ENCODE measurements around the gene RBFOX2.

The RBFOX2 gene

DNA sequence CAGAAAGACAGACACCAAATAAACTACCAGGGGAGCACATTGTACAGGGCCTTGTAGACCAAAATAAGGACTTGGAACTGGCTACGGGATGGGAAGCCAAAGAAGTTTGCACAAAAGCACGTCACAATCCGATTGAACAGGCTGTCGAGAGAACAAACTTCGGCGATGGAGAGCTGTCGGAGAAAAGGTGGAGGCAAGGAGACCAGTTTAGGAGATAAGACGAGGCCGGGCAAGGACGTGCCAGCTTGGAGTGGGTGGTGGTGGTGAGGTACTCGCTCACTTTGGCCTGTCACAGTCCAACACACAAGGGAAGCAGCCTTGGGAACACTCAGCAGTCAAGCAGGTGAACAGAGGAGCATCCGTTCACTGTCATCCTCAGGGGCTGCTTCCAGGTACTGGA lies 291.9 kb downstream of the RBFOX2 start:
- DNase-seq (ENCODE audit: low read depth in 2 of 2): no peak

DNA sequence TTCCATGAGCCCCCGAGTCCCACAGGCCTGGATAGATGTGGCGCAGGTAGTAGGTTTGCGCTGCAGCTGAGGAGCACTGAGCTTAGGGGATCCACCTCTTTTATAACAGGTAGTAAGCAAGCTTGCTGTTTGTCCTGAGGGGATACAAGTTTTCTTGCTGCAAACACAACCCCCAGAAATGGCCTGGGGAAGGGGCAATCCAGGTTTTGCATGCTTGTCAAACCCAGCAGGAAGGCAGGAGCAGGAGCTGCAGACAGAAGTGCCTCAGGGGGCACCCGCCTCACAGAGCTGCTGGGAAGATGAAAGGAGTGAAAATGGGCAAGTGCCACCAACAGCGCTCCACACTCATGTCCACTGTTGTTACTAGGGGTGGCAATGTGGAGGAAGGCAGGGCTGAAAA lies 292.5 kb downstream of the RBFOX2 start:
- no peak for DNase-seq (ENCODE audit: low read depth in 2 of 2)

DNA sequence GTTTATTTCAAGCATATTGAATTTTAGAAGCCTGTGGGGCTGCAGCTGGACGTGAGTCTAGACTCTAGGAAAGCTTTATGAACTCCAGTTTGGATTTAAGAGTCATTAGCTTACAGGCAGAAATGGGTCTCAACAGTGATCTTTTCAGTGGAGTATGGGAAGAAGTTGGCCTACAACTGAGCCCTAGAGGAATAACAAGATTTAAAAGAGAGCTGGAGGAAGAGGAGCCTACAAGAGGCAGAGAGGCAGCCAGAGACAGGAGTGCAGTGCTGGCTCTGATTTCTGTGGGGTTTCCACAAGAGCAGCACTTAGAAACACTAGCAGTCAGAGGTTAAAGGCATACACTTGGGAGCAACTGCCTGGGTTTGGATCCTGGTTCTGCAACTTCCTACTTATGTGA lies 293.1 kb downstream of the RBFOX2 start:
- no peak for DNase-seq (ENCODE audit: low read depth in 2 of 2)

DNA sequence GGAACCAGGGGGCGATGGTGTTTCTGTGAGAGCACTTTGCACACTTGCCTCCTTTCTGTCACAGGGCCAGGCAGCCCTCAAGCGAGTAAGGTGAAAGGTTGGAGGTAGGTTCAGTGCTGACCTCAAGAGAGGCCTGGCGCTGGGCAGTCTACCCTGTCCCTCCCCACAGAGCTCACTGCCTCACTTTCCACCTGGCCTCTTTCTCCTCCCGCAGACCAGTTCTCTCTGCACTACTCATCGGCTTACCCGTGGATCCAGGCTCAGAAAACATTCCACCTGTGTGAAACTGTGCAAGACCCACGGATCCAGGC lies 294.2 kb downstream of the RBFOX2 start:
- DNase-seq (ENCODE audit: low read depth in 2 of 2): no peak

DNA sequence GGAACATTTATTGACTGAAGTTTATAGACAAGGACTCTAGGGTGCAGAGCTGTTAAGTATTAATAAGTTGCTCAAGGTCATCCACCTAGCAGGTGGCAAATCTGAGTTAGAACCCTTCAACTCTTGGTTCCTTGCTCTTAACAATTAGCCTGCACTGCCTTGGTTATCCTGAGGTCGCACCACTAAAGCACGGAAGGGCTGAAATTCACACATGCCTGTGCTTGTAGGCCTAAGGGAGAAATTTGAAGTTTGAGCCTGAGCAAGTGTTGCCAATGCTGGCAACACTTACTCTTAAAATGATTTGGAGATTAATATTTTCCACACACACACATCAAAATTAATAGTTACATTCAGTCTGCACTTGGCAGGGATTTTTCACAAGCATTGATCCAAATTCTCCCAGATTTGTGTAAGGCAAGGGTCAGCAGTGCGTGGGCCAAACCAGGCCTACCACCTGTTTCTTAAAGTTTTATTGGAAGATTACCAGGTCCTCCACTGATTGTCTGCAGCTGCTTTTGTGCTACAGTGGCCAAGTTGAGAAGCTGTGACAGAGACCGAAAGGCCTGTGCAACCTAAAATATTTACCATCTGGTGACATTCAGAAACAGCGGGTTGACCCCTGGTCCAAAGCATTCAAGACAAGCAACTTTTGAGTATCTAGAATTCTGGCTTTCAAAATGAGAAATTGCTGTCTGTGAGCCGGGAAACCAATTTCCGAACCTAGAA lies 294.7 kb downstream of the RBFOX2 start:
- no peak for DNase-seq (ENCODE audit: low read depth in 2 of 2)

DNA sequence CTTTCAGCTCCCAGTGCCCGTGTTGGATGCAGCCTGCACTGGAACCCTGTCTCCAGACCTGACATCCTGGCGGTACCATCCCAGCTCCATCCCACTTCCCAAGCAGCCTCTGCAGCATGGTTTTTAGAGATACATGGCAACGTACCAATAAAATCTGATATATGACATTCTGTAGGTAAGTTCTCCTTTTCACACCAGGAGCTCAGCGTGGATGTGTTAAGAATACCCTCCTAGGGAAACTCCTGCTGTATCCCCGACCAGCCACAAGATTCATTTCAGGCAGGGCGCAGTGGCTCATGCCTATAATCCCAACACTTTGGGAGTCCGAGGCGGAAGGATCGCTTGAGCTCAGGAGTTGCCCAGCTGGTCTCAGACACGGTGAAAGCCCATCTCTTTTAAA lies 295.6 kb downstream of the RBFOX2 start:
- no peak for DNase-seq (ENCODE audit: low read depth in 2 of 2)

DNA sequence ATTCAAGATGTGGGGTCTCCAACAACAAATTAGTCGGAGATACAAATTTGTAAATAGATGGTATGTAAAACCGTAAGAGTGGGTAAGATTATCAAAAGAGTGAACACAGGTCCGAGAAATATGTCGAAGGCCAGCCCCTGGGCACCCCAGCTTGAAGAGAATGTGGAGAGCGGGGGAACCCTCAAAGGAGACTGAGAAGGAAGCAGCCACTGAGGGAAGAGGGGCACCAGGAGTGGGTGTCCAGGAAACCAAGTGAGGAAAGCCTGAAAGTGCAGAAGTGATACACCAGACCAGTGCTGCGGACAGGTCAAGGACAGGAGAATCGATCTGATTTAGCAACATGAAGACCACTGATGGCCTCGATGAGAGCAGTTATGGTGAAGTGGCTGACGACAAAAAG lies 296.5 kb downstream of the RBFOX2 start:
- no peak for DNase-seq (ENCODE audit: low read depth in 2 of 2)

DNA sequence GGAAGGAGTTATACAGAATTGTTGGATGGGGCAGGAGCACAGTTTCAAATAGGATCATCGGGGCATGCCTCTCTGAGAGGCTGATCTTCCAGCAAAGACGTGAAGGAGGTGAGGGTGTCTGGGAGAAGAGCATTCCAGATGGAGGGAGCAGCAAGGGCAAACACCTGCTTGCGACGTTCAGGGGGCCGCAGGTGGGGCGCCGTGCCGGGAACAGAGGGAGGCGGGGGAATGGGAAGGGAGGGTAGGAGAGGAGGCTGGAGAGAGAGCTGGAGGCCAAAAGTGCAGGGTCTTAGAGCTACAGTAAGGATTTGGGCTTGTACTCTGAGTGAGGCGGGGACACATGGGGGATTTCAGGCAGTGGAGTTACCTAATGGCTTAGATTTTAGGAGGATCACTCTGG lies 297.3 kb downstream of the RBFOX2 start:
- DNase-seq (ENCODE audit: low read depth in 2 of 2): no peak

DNA sequence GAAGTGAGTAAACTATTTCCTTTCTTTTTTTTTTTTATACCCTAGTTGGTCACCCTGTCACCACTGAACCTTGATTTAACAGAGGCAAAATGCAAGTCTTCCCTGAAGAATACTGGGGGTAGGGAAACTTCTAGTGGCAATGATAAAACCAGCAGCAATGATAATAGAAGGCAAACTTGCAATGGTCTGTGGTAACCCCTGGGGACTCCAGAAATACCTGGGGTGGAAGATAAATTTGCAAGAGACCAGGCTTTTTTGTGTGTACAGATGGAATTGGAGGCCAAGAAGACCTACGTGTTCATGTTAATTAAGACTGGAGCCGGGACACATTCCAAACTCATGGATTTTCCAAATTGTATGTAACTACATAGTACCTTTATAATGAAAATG lies 299.3 kb downstream of the RBFOX2 start:
- DNase-seq (ENCODE audit: low read depth in 2 of 2): no peak

DNA sequence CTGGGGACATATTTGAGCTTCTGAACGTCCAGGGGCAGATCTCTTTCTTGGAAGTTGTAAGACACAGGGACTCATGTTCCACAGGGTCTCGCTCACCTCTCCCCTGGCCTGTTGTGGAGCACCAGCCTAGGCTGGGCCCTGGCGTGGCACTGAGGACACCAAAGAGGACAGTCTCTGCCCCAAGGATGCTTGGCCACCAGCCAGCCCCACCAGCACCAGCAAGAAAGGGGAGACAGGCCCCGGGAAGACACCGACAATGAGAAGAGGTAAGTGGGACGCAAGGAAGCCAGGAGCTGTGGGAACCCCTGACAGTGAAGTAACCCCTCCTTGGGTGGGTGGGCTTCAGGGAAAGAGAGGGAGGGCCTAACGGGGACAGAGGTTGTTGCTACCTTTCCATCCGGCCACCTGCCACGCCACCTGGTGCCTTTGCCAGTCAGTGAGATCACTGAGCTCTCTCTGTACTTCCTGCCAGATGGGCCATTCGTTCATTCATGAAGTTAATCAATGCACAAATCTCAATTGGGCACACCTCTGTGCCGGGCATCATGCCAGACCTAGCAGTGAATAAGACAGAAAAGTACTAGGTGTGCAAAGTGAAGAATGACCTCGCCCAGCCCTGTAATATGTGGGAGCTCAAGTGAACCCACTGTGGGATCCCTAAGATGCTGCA lies 299.9 kb downstream of the RBFOX2 start:
- DNase-seq (ENCODE audit: low read depth in 2 of 2): no peak

DNA sequence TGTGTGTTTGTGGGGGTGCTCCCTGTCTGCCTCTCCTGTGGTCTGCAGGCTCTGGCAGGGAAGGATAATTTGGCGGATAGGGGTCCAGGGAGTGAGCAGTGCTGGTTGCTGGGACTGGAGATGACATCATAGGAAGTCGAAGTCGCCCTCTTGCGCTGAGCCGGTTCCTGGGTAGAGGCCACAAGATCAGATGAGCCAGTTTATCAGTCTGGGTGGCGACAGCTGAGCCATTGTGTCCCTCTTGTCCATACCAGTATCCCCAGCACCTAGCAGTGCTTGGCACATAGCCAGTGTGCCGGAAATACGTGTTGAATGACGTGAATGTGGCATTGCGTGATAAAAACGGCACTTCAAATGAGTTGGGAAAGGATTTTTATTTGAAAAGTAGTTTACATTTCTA lies 301.2 kb downstream of the RBFOX2 start:
- DNase-seq (ENCODE audit: low read depth in 2 of 2): no peak

DNA sequence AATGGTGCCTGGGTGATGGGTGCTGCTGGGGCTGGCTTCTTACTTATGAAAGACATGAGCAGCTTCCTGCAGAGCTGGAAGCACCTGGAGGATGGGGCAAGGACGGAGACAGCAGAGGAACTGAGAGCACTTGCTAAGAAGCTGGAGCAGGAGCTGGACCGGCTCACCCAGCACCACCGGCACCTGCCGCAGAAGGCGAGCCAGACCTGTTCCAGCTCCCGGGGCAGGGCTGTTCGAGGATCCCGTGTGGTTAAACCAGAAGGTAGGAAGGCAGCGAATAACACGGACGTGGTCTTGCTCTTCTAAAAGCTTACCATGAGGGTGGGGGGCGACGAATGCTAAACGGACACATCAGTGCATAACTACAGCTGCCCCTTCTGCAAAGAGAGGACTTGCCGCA lies 301.7 kb downstream of the RBFOX2 start:
- DNase-seq (ENCODE audit: low read depth in 2 of 2): no peak

DNA sequence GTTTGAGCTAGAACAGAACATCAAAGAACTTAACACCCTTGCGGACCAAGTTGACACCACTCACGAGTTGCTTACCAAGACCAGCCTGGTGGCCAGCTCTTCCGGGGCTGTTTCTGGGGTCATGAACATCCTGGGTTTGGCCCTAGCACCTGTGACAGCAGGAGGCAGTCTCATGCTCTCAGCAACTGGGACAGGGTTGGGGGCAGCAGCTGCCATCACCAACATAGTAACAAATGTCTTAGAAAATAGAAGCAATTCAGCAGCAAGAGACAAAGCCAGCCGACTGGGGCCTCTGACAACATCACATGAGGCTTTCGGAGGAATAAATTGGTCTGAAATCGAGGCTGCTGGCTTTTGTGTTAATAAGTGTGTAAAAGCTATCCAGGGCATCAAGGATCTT lies 302.2 kb downstream of the RBFOX2 start:
- DNase-seq (ENCODE audit: low read depth in 2 of 2): no peak

DNA sequence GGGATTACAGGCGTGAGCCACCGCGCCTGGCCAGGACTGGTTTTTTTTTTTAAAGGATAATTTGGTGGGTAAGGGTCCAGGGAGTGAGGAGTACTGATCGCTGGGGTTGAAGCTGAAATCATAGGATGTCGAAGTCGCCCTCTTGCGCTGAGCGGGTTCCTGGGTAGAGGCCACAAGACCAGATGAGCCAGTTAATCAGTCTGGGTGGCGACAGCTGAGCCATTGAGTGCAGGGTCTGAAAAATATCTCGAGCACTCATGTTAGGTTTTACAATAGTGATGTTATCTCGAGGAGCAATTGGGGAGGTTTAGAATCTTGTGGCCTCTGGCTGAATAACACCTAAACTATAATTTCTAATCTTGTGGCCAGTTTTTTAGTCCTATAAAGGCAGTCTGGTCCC lies 303.1 kb downstream of the RBFOX2 start:
- DNase-seq (ENCODE audit: low read depth in 2 of 2): no peak

DNA sequence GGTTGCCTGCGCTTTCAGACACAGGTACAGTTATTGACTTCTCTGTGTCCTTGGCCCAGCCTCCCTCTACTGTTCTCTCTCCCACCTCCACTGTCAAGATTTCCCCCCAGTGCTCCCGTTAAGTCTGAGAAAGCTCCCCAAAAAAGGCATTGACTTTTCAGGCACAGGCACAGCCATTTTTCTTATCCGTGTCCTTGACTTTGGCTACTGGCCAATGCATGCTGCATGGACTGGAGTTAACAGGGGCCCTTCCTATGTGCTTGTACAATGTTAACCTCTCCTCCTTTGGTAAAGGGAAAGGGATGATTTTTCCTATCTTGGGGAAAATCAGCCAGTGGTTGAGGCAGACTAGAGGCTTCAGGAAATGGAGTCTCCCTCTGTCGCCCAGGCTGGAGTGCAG lies 306.7 kb downstream of the RBFOX2 start:
- DNase-seq (ENCODE audit: low read depth in 2 of 2): no peak

DNA sequence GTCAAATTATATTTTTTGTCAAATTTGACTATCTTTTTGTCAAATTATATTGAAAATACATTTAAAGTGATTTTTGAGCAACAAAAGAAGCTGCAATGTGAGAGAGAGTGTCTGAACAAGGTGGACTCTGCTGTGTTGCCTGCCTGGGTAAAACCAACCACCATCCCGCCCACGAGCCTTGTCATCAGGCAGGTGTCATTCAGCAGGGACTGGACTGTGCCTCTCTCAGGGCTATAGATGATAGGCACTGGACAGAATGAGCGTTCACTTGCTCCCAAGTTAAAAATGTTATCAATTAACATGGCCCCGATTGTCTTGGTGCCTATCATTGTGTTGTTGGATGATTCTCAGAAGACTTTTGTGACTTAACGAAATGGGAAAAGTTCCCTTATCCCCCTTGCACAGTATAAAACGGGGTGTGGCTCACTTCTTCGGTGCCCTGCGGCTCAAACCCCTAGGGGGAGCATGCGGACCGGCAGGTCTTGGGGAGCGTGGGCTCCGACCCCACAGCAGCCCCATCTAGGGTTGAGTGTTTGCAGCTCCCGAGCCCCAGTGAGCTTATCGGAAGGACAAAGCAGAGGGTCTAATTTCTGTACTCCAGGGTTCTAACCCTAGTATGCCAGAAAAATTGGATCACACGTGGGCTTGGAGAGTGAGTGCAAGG lies 309.3 kb downstream of the RBFOX2 start:
- no peak for DNase-seq (ENCODE audit: low read depth in 2 of 2)

DNA sequence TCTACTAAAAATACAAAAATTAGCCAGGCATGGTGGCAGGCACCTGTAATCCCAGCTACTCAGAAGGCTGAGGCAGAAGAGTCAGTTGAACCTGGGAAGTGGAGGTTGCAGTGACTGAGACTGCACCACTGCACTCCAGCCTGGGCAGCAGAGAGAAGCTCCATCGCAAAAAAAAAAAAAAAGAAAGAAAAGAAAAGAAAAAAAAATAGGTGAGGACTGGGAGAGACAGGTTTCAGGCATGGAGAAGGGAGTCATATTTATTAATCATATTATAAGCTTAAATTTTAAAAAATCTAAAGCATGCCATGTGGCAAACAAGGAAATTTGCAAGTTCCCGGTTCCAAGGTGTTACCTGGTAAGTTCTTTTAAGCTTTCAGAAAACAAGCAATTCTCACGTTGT lies 311.1 kb downstream of the RBFOX2 start, which contains the start of gene APOL5:
APOL5 (plus strand) TSS at position 301 of the 400 bp plus-strand sequence; CDS start at position 301, 0 bp downstream.
- DNase-seq (ENCODE audit: low read depth in 2 of 2): no peak

DNA sequence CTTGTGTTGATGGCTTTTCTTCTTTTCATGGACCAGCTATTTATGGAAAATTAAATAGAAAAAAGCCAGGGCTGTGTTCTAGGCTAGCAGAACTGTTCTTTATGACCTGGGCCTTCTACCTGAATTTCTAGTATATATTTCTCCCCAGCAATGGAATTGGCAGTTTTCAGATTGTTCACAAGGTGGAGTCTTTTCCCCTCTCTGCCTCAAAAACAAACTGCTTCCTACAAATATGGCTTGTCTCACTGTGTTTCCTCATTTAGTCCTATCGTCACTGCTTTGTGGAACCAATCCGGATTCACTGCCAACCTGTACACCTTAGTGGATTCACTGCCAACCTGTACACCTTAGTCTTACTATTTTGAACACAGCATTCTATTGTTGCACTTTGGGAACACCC lies 316.0 kb downstream of the RBFOX2 start:
- no peak for DNase-seq (ENCODE audit: low read depth in 2 of 2)

DNA sequence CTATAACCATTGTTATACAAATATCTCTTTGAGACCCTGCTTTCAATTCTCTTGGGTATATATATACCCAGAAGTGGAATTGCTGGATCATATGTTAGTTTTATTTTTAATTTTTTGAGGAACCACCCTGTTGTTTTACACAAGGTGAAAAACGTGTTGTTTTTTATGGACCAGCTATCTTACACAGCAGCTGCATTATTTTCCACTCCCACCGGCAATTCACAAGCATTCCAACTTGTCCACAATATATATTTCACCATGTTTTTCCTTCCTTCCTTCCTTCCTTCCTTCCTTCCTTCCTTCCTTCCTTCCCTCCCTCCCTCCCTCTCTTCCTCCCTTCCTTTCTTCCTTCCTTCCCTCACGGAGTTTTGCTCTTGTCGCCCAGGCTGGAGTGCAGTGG lies 317.3 kb downstream of the RBFOX2 start:
- no peak for DNase-seq (ENCODE audit: low read depth in 2 of 2)

DNA sequence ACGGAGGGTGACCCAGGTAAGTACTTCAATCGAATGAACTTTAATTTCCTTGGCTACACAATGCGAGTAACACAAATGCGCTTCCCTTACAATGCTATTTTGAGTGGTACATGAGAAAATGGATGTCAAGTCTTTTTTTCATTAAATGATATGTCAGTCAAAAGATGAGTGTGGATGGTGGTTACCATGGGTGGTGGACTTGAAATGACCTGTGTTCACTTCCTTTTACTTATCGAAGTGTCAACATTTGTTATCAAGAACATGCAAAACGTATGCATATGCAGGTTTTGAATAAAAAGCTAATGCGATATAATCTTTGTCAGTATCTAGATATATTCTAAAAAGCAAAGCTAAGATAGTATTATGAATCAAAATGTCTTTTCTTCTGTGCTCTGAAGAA lies 319.7 kb downstream of the RBFOX2 start:
- no peak for DNase-seq (ENCODE audit: low read depth in 2 of 2)

DNA sequence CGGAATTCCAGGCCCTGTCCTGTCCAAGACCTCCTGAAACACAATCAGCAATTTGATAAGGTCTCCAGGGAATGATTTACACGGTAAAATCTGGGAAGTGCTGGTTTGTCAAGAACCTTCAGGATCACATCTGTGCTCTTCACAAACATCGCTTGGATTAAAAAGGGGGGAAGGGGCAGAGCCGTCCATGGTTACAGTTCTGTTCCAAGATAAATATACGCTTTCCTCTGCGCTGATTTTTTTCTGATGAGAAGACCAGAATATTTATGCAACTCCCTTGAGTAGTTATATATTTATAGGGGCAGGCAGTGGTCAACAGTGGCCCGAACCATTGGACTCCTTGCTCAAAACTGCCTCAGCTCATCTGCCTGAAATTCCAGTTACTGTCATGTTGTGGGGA lies 320.2 kb downstream of the RBFOX2 start:
- no peak for DNase-seq (ENCODE audit: low read depth in 2 of 2)

DNA sequence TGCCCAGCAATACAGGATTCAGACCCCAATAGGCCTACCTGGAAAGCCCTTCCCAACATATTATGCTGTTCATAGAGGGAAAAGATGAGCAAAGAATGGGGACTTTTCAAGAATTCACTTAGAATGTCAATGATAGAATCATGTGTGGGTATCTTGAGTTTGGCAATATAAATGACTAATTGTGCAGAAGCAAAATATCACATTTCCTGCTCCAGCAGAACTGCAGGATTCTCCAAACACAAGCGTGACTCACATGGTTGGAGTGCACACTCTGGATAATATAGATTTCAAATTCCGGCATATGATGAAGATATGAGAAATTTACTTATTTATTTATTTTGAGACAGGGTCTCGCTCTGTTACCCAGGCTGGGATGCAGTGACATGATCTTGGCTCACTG lies 323.5 kb downstream of the RBFOX2 start:
- no peak for DNase-seq (ENCODE audit: low read depth in 2 of 2)

DNA sequence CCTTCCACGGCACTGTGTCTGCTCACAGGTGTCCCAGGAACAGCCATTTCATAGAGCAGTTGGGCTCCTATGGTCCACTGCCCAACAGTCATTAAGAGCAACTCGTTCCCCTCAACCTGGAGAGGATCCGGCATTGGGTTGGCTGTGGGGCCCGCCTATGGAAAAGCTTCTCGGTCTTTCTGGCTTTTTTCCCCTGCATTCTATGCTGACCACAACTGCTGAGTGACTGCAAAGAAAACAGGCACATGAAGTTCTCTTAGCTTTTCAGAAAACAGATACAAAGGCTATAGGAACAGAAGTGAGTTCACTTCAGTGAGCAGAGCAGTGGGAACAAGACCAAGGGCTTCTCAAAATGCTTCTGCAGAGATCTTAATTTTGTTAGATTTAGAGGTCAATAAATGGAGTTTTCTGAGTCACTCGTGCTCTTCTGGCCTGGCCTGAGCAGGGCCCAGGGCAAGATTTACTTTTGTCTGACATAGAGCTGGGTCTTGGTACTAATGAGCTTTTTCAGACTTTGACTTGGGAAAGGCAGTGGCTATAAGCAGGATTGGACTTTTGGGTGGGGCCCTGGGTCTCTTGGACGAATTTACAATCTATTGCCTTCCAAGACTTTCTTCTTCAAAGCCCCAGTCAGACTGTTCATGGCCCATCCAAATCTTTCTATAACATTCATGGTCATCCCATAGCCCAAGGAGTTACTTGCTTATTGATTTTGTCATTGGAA lies 324.6 kb downstream of the RBFOX2 start:
- no peak for DNase-seq (ENCODE audit: low read depth in 2 of 2)
